OCI-LY7 (cell line): ENCODE data around the gene PROKR1. TPM values are rescaled to one million over a fixed set of nuclear protein-coding genes. Genes with fewer than 3 reads are reported as not detected.

Experiments
- Bru-seq: library from RNA; stranded (reverse); fragments of 400-500 nt; gene quantifications from one replicate; lab custom pipeline; 2021; lab: Mats Ljungman, UMichigan
- BruChase-seq, 2 experiments: library from RNA; stranded (reverse); fragments of 400-500 nt; gene quantifications; one replicate each; lab custom pipeline; 2021; lab: Mats Ljungman, UMichigan
- BruUV-seq: library from RNA; stranded (reverse); fragments of 400-500 nt; replicated peaks from 2 replicates; lab custom pipeline; 2021; lab: Mats Ljungman, UMichigan
- CTCF ChIA-PET: fragments of 300-600 bp; sonication (Branson Sonifier 250); formaldehyde crosslinking; loops from one replicate; lab custom pipeline; 2022; ENCODE audit warnings: antibody characterized with exemption; ENCODE audit not compliant: unreplicated experiment; lab: Charles Lee
- POLR2A ChIA-PET: fragments of 300-600 bp; sonication (Branson Sonifier 250); formaldehyde crosslinking; loops from one replicate; lab custom pipeline; 2022; ENCODE audit warnings: antibody characterized with exemption; lab: Charles Lee
- DNase-seq: peaks from one replicate; pipeline ENCODE4 v3.0.0-alpha.2; 2015; ENCODE audit warnings: low spot score
- H2AFZ ChIP-seq: fragments of 200-600 bp; sonication (generic), shearing (Covaris generic); 2 replicates; pipeline ENCODE4 v1.6.1; 2014; ENCODE audit warnings: mild to moderate bottlenecking, antibody characterized with exemption, low read length, moderate library complexity
- H3K27ac ChIP-seq: fragments of 200-600 bp; sonication (generic); 2 replicates; pipeline ENCODE4 v1.5.1; 2014; ENCODE audit warnings: mixed run types, low read depth, mild to moderate bottlenecking, moderate library complexity, low read length, inconsistent platforms; ENCODE audit not compliant: poor library complexity, severe bottlenecking
- H3K36me3 ChIP-seq: fragments of 200-600 bp; sonication (generic); 2 replicates; pipeline ENCODE4 v1.6.1; 2014; ENCODE audit warnings: mild to moderate bottlenecking, antibody characterized with exemption, low read length, moderate library complexity, mixed read lengths; ENCODE audit not compliant: insufficient read depth
- H3K4me1 ChIP-seq: fragments of 200-600 bp; sonication (generic); 2 replicates; pipeline ENCODE4 v1.5.1; 2014; ENCODE audit warnings: mild to moderate bottlenecking, low read length; ENCODE audit not compliant: insufficient read depth, poor library complexity, severe bottlenecking
- H3K4me2 ChIP-seq: fragments of 200-600 bp; sonication (generic); 2 replicates; pipeline ENCODE4 v1.6.1; 2014; ENCODE audit warnings: mild to moderate bottlenecking, low read length
- H3K4me3 ChIP-seq: fragments of 200-600 bp; sonication (generic); 2 replicates; pipeline ENCODE4 v1.5.1; 2014; ENCODE audit warnings: mild to moderate bottlenecking, low read depth, low read length; ENCODE audit not compliant: poor library complexity, severe bottlenecking
- H3K79me2 ChIP-seq: fragments of 200-600 bp; sonication (generic); 2 replicates; pipeline ENCODE4 v1.6.1; 2016; ENCODE audit warnings: low read depth, mild to moderate bottlenecking, low read length, moderate library complexity, mixed read lengths; ENCODE audit not compliant: insufficient read depth
- H3K9me2 ChIP-seq: fragments of 200-600 bp; sonication (generic); 2 replicates; pipeline ENCODE4 v1.6.1; 2016; ENCODE audit warnings: mild to moderate bottlenecking, low read length, mixed read lengths; ENCODE audit not compliant: insufficient read depth
- H3K9me3 ChIP-seq: fragments of 200-600 bp; sonication (generic); 2 replicates; pipeline ENCODE4 v1.6.1; 2014; ENCODE audit warnings: mild to moderate bottlenecking, mixed run types, low read length, mixed read lengths
- H4K20me1 ChIP-seq: fragments of 200-600 bp; sonication (generic); 2 replicates; pipeline ENCODE4 v1.6.1; 2014; ENCODE audit warnings: mild to moderate bottlenecking, antibody characterized with exemption, low read length, moderate library complexity, mixed read lengths; ENCODE audit not compliant: insufficient read depth
- EZH2phosphoT487 ChIP-seq: fragments of 200-600 bp; sonication (generic); IDR thresholded peaks from 2 replicates; pipeline ENCODE4 v1.6.1; 2018; ENCODE audit warnings: low read depth, borderline replicate concordance, mild to moderate bottlenecking, mixed run types, antibody characterized with exemption, low read length, moderate library complexity, mixed read lengths
- intact Hi-C: fragments of 100-400 bp; cut with micrococcal nuclease; formaldehyde crosslinking; loops from one replicate; pipeline ENCODE4 v1.10.0; 2022; ENCODE audit not compliant: unreplicated experiment
- long read RNA-seq: library from polyadenylated mRNA; stranded (forward); transcript quantifications from one replicate; pipeline ENCODE4 v2.0.0, GENCODE V29; 2022
- total RNA-seq, 2 experiments: library from RNA; depleted of rRNA in 1 of 2; stranded (reverse); fragments of >200 nt in 1 of 2; shearing (Covaris generic) in 1 of 2; gene quantifications; 2 replicates each; pipeline ENCODE4 v1.2.3, GENCODE V29; 2014 to 2022
- TF ChIP-seq, protein P1 (sequence below): fragments of 200-600 bp; sonication (generic); conservative IDR thresholded peaks from 2 replicates; pipeline ENCODE4 v1.5.1; 2014; ENCODE audit warnings: mild to moderate bottlenecking, antibody characterized with exemption, low read length, moderate library complexity, mixed read lengths

The PROKR1 gene
- 0.08 and 0.28 TPM in 2 replicates for total RNA-seq (2014; rRNA removed; shearing (Covaris generic))
- not detected in 2 replicates for total RNA-seq (2022)
- Bru-seq, nascent RNA: percentile 17 among the genes with signal in this experiment
- percentile 7 among the genes with signal in this experiment for BruChase-seq, experiment 1, labeled RNA remaining after a 6-hour chase
- percentile 21 among the genes with signal in this experiment for BruChase-seq, experiment 2, labeled RNA remaining after a 2-hour chase
- long read RNA-seq: 0 reads

DNA sequence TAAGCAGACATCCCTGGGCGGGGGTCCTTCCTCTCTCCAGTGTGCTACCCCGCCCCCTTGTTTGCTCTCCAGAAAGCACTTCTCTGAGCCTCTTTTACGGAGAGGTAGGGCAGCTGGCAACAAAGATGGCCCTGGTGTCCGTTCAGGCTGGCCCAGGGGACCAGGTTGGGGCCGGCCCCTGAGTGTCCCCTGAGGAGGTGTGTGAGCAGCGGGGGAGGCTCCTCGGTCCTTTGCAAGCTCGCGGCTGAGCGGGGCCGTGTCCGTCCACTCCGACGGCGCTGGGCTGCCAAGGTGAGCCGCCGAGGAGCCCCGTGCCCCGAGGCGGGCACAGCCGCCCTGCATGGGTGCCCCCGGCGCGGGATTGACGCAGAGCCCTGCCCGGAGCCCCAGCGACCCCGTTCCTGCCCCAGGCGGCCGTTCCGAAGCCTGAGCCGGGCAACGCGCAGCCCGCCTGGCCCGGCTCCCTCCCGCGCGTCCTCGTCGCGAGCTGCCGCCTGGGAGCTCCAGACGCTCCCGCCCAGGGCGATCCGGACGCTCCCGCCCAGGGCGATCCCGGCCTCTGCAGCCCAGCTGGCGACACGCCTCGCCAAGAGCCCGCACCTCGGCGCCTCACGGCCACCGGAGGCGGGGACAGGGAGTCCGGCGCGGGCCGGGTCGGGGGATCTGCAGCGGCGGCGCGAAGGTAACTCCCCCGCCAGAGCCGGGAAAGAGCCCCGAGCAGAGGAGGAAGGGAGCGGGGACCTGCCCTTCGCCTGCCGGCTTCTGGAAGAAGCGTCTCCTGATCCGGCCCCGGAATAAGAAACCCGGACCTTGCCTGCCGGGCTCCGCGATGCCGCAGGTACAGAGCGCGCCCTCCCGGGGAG, at the start of gene PROKR1:
Gene PROKR1, plus strand, starts transcription at position 569 of the 863 bp plus-strand sequence. CDS start 2,243 bp downstream, outside the sequence.
- H3K36me3 ChIP-seq: no peaks in the 10 kb centered on the region
- DNase-seq: no peak
- no peaks in the 10 kb centered on the region for H3K79me2 ChIP-seq
- BruUV-seq: no TSS peak
- H4K20me1 ChIP-seq: no peaks in the 10 kb centered on the region
- H3K9me2 ChIP-seq: no peaks in the 10 kb centered on the region
- no peak within 1 kb of the TSS for H3K27ac ChIP-seq
- TF ChIP-seq EZH2phosphoT487: no peak
- TF ChIP-seq, protein P1, sequence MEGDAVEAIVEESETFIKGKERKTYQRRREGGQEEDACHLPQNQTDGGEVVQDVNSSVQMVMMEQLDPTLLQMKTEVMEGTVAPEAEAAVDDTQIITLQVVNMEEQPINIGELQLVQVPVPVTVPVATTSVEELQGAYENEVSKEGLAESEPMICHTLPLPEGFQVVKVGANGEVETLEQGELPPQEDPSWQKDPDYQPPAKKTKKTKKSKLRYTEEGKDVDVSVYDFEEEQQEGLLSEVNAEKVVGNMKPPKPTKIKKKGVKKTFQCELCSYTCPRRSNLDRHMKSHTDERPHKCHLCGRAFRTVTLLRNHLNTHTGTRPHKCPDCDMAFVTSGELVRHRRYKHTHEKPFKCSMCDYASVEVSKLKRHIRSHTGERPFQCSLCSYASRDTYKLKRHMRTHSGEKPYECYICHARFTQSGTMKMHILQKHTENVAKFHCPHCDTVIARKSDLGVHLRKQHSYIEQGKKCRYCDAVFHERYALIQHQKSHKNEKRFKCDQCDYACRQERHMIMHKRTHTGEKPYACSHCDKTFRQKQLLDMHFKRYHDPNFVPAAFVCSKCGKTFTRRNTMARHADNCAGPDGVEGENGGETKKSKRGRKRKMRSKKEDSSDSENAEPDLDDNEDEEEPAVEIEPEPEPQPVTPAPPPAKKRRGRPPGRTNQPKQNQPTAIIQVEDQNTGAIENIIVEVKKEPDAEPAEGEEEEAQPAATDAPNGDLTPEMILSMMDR: no peak
- H2AFZ ChIP-seq: no peak within 1 kb of the TSS
- ChIA-PET POLR2A (no interaction called here), CTCF (no interaction called here)
- H3K4me2 ChIP-seq: no peak within 1 kb of the TSS; the same call in 1 of the 2 replicates
- H3K9me3 ChIP-seq: no peaks in the 10 kb centered on the region
- H3K4me1 ChIP-seq: no peaks in the 10 kb centered on the region
- no peak within 1 kb of the TSS for H3K4me3 ChIP-seq
- intact Hi-C loops: no loop called here

DNA sequence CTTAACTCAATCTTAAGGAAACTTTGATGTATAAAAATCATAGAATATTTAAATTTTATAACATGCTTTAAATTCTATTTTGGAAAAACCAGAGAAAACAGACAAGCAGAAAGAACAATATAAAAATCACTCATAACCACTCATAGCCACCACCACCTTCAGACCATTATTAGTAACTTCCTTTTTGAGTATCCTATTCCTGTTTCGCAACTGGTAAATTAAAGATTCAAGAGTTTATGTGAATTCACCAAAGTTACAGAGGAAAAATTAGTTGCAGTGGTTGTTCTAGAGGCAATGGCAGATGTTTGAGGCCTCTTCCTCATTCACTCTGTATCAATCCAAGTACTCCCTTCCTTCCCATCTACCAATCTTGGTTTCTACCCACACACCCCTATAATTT, 49.3 kb upstream of the PROKR1 start:
- BruUV-seq: no TSS peak
- intact Hi-C loops: loop anchor here (10.0 kb wide), 1 partner anchor 331 kb away; no protein-coding TSS in a partner anchor
- Histone ChIP-seq H2AFZ (peak overlapping the region; percentile 88), H3K79me2 (no peaks in the 10 kb centered on the region), H3K36me3 (no peaks in the 10 kb centered on the region), H3K4me3 (no peak overlapping the region), H3K4me2 (0 out of 2 replicates have a peak overlapping the region, but pooled peaks have one; percentile 45), H3K4me1 (peaks cover 15% of the 10 kb centered on the region), H3K9me2 (no peaks in the 10 kb centered on the region), H4K20me1 (no peaks in the 10 kb centered on the region), H3K9me3 (no peaks in the 10 kb centered on the region), H3K27ac (no peak overlapping the region)
- TF ChIP-seq, protein P1: no peak
- ChIA-PET POLR2A (interaction anchor here (0.6 kb wide), 1 partner anchor 753 kb away, joined by 5 read pairs; no protein-coding TSS in a partner anchor), CTCF (no interaction called here)
- DNase-seq: no peak
